ENCODE data around the gene GATA1. TPM values are rescaled to one million over a fixed set of nuclear protein-coding genes. Genes with fewer than 3 reads are reported as not detected.

GATA1 gene
- total RNA-seq, 4 donors from 2014 or later = not detected

- no peaks in the 10 kb centered on the region for H3K4me1 ChIP-seq
- no peaks in the 10 kb centered on the region for H3K36me3 ChIP-seq
- H3K27me3 ChIP-seq = no peaks in the 10 kb centered on the region
- H3K9me3 ChIP-seq = no peaks in the 10 kb centered on the region
- TF ChIP-seq POLR2A (IDR thresholded peaks at IDR 0.05) = no peak
- TF ChIP-seq CTCF (IDR thresholded peaks at IDR 0.05) = no peak
- no peak overlapping the region for H3K4me3 ChIP-seq
- H3K27ac ChIP-seq = no peak overlapping the region
- no peak for DNase-seq
Measured at GRCh38 chrX:48785540-48786214, 713 bp upstream of the GATA1 start.

GRCh38 chrX:48786825-48787504 lies 575 bp downstream of the GATA1 start:
- no peaks in the 10 kb centered on the region for H3K27me3 ChIP-seq
- no peak for TF ChIP-seq POLR2A (IDR thresholded peaks at IDR 0.05)
- TF ChIP-seq CTCF (IDR thresholded peaks at IDR 0.05) = no peak
- no peaks in the 10 kb centered on the region for H3K9me3 ChIP-seq
- no peak for DNase-seq
- H3K27ac ChIP-seq = no peak overlapping the region
- H3K4me3 ChIP-seq = no peak overlapping the region
- no peaks in the 10 kb centered on the region for H3K36me3 ChIP-seq
- no peaks in the 10 kb centered on the region for H3K4me1 ChIP-seq

GRCh38 chrX:48787505-48788443 lies 1.4 kb downstream of the GATA1 start:
- Histone ChIP-seq H3K4me1 (no peaks in the 10 kb centered on the region), H3K4me3 (no peak overlapping the region), H3K36me3 (no peaks in the 10 kb centered on the region), H3K9me3 (no peaks in the 10 kb centered on the region), H3K27me3 (no peaks in the 10 kb centered on the region), H3K27ac (no peak overlapping the region)
- TF ChIP-seq CTCF (IDR thresholded peaks at IDR 0.05) (no peak), POLR2A (IDR thresholded peaks at IDR 0.05) (no peak)
- no peak for DNase-seq

- H3K4me3 ChIP-seq = no peak overlapping the region
- H3K9me3 ChIP-seq = no peaks in the 10 kb centered on the region
- no peak overlapping the region for H3K27ac ChIP-seq
- no peaks in the 10 kb centered on the region for H3K27me3 ChIP-seq
- no peak for DNase-seq
- no peaks in the 10 kb centered on the region for H3K36me3 ChIP-seq
- no peaks in the 10 kb centered on the region for H3K4me1 ChIP-seq
- no peak for TF ChIP-seq POLR2A (IDR thresholded peaks at IDR 0.05)
- TF ChIP-seq CTCF (IDR thresholded peaks at IDR 0.05) = no peak
Measured at GRCh38 chrX:48789366-48790220, 3.2 kb downstream of the GATA1 start.

GRCh38 chrX:48790477-48790876 lies 4.1 kb downstream of the GATA1 start:
- H3K36me3 ChIP-seq = no peaks in the 10 kb centered on the region
- H3K9me3 ChIP-seq = no peaks in the 10 kb centered on the region
- H3K4me1 ChIP-seq = no peaks in the 10 kb centered on the region
- no peak for DNase-seq
- H3K27ac ChIP-seq = no peak overlapping the region
- H3K4me3 ChIP-seq = no peak overlapping the region
- TF ChIP-seq POLR2A (IDR thresholded peaks at IDR 0.05) = no peak
- TF ChIP-seq CTCF (IDR thresholded peaks at IDR 0.05) = no peak
- no peaks in the 10 kb centered on the region for H3K27me3 ChIP-seq
